Measurements from ENCODE around the gene GIMAP8. TPM values are rescaled to one million over a fixed set of nuclear protein-coding genes. Genes with fewer than 3 reads are reported as not detected.

Gene GIMAP8
- total RNA-seq, 1 experiment from 2014 or later, result 0.07 TPM

DNA sequence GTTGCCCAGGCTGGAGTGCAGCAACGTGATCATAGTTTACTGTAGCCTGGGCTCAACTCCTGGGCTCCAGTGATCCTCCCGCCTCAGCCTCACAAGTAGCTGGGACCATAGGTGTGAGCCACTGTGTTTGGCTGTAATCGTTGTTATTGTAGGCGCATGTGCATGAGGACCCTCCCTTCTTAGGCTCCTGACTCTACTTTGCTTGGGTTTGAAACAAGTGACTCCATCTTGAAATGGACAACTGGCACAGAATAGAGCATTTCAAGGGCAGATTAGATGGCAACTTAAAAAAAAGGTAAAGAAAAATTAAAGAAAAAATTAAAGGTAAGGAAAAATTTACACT, 15.4 kb upstream of the GIMAP8 start:
- peaks cover 14% of the 10 kb centered on the region for H3K27me3 Mint-ChIP-seq (ENCODE audit: insufficient read depth, unreplicated experiment)
- intact Hi-C loops (cut with micrococcal nuclease; ENCODE audit: unreplicated experiment), result no loop called here
- no TSS peak for BruUV-seq (replicated peaks)

DNA sequence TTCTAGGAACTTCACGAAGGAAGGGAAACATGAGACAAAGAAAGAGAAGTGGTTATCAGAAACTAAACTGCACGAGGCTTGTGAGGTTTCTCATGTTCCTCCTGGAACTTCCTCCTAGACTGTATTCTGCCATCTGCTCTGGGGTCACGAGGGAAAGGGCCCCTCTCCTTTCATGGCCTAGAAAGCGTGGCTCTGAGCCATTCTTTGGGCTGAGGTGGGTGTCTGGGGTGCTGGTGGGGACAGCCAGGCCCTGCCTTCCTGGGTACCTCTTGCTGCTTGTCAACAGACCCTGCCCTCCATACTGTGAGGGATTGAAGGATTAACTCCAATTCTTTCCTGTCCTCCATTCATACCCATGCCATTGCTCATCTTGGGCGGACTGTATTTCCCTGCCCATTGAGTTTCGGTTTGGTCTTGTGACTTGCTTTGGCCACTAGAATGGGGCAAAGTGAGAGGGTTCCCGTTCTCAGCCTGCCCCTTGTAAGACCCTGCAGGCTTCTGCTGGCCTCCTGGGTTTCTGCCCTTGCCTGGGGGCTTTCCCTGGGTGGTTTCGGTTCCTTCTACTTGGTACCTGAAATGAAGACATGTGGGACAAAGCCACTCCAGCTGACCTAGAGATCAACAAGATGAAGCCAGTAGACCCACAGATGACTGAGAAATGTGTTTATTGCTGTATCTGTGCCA, 14.9 kb upstream of the GIMAP8 start:
- peaks cover 2% of the 10 kb centered on the region for H3K27me3 ChIP-seq (replicated peaks; ENCODE audit: control insufficient read depth, insufficient read depth, low read length)
- ChIA-PET CTCF (no interaction called here), POLR2A (no interaction called here)
- no peaks in the 10 kb centered on the region for H3K9me3 ChIP-seq
- H3K36me3 ChIP-seq (ENCODE audit: control insufficient read depth, insufficient read depth, low read length), result no peaks in the 10 kb centered on the region
- Mint-ChIP-seq H3K27me3 (ENCODE audit: insufficient read depth, unreplicated experiment) (peaks cover 15% of the 10 kb centered on the region), H3K4me1 (ENCODE audit: low read depth, unreplicated experiment) (no peaks in the 10 kb centered on the region), H3K27ac (ENCODE audit: unreplicated experiment) (no peak overlapping the region), H3K4me3 (ENCODE audit: unreplicated experiment) (no peak overlapping the region), H3K36me3 (ENCODE audit: insufficient read depth, unreplicated experiment) (no peaks in the 10 kb centered on the region), H3K9me3 (ENCODE audit: unreplicated experiment) (peaks cover 7% of the 10 kb centered on the region)
- DNase-seq, result no peak
- intact Hi-C loops (cut with micrococcal nuclease; ENCODE audit: unreplicated experiment), result no loop called here
- H3K4me1 ChIP-seq, result no peaks in the 10 kb centered on the region
- H3K4me3 ChIP-seq (ENCODE audit: low read depth, low read length), result no peak overlapping the region
- TF ChIP-seq, protein P1, sequence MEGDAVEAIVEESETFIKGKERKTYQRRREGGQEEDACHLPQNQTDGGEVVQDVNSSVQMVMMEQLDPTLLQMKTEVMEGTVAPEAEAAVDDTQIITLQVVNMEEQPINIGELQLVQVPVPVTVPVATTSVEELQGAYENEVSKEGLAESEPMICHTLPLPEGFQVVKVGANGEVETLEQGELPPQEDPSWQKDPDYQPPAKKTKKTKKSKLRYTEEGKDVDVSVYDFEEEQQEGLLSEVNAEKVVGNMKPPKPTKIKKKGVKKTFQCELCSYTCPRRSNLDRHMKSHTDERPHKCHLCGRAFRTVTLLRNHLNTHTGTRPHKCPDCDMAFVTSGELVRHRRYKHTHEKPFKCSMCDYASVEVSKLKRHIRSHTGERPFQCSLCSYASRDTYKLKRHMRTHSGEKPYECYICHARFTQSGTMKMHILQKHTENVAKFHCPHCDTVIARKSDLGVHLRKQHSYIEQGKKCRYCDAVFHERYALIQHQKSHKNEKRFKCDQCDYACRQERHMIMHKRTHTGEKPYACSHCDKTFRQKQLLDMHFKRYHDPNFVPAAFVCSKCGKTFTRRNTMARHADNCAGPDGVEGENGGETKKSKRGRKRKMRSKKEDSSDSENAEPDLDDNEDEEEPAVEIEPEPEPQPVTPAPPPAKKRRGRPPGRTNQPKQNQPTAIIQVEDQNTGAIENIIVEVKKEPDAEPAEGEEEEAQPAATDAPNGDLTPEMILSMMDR (IDR thresholded peaks at IDR 0.05; ENCODE audit: insufficient read depth in 1 of 2, low read depth in 1 of 2, low read length in 1 of 2, severe bottlenecking in 1 of 2, unreplicated experiment in 1 of 2), result no peak
- BruUV-seq (replicated peaks), result no TSS peak

More for the DNA sequence above, 15.4 kb upstream of the GIMAP8 start:
- H3K27me3 ChIP-seq (replicated peaks; ENCODE audit: control insufficient read depth, insufficient read depth, low read length), result peaks cover 2% of the 10 kb centered on the region
- H3K4me3 ChIP-seq (ENCODE audit: low read depth, low read length), result no peak overlapping the region
- no peaks in the 10 kb centered on the region for H3K36me3 Mint-ChIP-seq (ENCODE audit: insufficient read depth, unreplicated experiment)
- no peaks in the 10 kb centered on the region for H3K4me1 ChIP-seq
- no peaks in the 10 kb centered on the region for H3K9me3 ChIP-seq
- TF ChIP-seq, protein P1 (IDR thresholded peaks at IDR 0.05; ENCODE audit: insufficient read depth in 1 of 2, low read depth in 1 of 2, low read length in 1 of 2, severe bottlenecking in 1 of 2, unreplicated experiment in 1 of 2), result no peak
- CTCF ChIA-PET, result no interaction called here
- H3K9me3 Mint-ChIP-seq (ENCODE audit: unreplicated experiment), result peaks cover 1% of the 10 kb centered on the region
- POLR2A ChIA-PET, result no interaction called here
- no peak overlapping the region for H3K27ac Mint-ChIP-seq (ENCODE audit: unreplicated experiment)
- no peak overlapping the region for H3K4me3 Mint-ChIP-seq (ENCODE audit: unreplicated experiment)
- H3K36me3 ChIP-seq (ENCODE audit: control insufficient read depth, insufficient read depth, low read length), result no peaks in the 10 kb centered on the region
- no peaks in the 10 kb centered on the region for H3K4me1 Mint-ChIP-seq (ENCODE audit: low read depth, unreplicated experiment)
- no peak for DNase-seq

DNA sequence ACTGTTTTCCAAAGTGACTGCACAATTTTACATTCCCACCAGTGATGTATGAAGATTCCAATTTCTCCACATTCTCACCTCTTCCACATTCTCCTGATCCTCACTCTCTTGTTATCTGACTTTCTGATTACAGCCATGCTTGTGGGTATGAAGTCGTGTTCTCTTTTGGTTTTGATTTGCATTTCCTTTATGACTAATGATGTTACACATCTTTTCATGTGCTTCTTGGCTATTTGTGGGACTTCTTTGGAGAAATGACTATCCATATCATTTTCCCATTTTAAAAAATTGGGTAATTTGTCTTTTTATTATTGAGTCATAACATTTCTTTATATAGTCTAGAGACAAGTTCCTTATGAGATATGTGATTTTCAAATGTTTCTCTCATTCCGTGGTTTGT, 10.5 kb upstream of the GIMAP8 start:
- CTCF ChIA-PET, result no interaction called here
- Mint-ChIP-seq H3K27ac (ENCODE audit: unreplicated experiment) (no peak overlapping the region), H3K36me3 (ENCODE audit: insufficient read depth, unreplicated experiment) (no peaks in the 10 kb centered on the region), H3K9me3 (ENCODE audit: unreplicated experiment) (peaks cover 27% of the 10 kb centered on the region), H3K4me3 (ENCODE audit: unreplicated experiment) (no peak overlapping the region), H3K27me3 (ENCODE audit: insufficient read depth, unreplicated experiment) (peaks cover 7% of the 10 kb centered on the region), H3K4me1 (ENCODE audit: low read depth, unreplicated experiment) (no peaks in the 10 kb centered on the region)
- H3K9me3 ChIP-seq, result peaks cover 7% of the 10 kb centered on the region; the same call in 1 of the 2 replicates
- H3K27me3 ChIP-seq (replicated peaks; ENCODE audit: control insufficient read depth, insufficient read depth, low read length), result no peaks in the 10 kb centered on the region
- TF ChIP-seq, protein P1 (IDR thresholded peaks at IDR 0.05; ENCODE audit: insufficient read depth in 1 of 2, low read depth in 1 of 2, low read length in 1 of 2, severe bottlenecking in 1 of 2, unreplicated experiment in 1 of 2), result no peak
- no TSS peak for BruUV-seq (replicated peaks)
- no peaks in the 10 kb centered on the region for H3K4me1 ChIP-seq
- DNase-seq, result no peak
- H3K4me3 ChIP-seq (ENCODE audit: low read depth, low read length), result no peak overlapping the region
- intact Hi-C loops (cut with micrococcal nuclease; ENCODE audit: unreplicated experiment), result no loop called here
- H3K36me3 ChIP-seq (ENCODE audit: control insufficient read depth, insufficient read depth, low read length), result no peaks in the 10 kb centered on the region
- POLR2A ChIA-PET, result no interaction called here

Data from Caco-2 (cell line).